GM13977 (cell line): ENCODE measurements around the gene HTR3C.

ENCODE experiments used
- DNase-seq: peaks from one replicate; pipeline ENCODE4 v3.0.0; 2012; ENCODE audit warnings: low spot score
- CTCF ChIP-seq: IDR thresholded peaks from 2 replicates; pipeline ENCODE4 v1.5.1; 2012; ENCODE audit warnings: mild to moderate bottlenecking, control low read depth; ENCODE audit not compliant: insufficient read depth; ENCODE audit errors: extremely low read depth, missing control alignments
- in situ Hi-C: fragments of 300-500 bp; cut with MboI; formaldehyde crosslinking; loops from one replicate; pipeline ENCODE4 v1.12.0; 2022; ENCODE audit warnings: low sequenced_read_pairs, low pct_unique_long_range_greater_than_20kb, mixed read lengths, inconsistent platforms; ENCODE audit not compliant: unreplicated experiment

The HTR3C gene

GRCh38 chr3:184082034-184082433 lies 29.2 kb downstream of the HTR3C start:
- in situ Hi-C loops, result no loop called here
- TF ChIP-seq CTCF, result no peak
- DNase-seq, result no peak

DNA sequence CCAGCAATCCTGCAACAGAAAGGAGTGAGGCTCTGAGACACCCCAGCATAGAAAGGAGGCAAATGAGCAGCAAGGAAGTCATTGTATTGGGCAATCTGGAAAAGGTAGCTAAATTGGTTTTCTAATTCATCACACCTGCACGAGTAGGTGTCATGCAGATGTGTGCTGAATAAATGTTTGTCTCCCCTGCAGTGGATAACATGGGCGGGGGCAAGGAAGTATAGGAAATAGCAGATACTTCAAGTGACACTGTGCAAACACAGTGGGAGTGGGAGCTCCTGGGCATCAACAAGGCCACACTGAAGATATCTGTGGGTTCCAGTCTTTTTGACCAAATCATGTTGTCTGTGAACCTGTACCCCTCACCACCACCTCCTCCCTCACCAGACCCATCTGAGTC lies 29.6 kb downstream of the HTR3C start:
- DNase-seq, result no peak
- in situ Hi-C loops, result no loop called here
- no peak for TF ChIP-seq CTCF

GRCh38 chr3:184085389-184085852 lies 32.6 kb downstream of the HTR3C start:
- TF ChIP-seq CTCF, result no peak
- in situ Hi-C loops, result no loop called here
- DNase-seq, result no peak

DNA sequence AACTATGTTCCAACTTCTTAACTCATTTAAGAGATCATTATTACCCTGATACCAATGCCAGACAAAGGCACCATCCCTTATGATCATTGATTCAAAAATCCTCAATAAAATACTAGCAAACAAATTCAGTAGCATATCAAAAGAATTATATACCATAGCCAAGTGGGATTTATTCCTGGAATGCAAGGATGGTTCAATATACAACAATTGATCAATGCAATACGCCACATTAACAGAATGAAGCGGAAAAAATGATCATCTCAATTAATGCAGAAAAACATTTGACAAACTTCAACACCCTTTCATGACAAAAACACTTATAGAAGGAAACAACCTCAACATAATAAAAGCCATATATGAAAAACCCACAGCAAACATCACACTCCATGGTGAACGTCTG lies 39.4 kb downstream of the HTR3C start:
- in situ Hi-C loops, result no loop called here
- no peak for TF ChIP-seq CTCF
- DNase-seq, result no peak

GRCh38 chr3:184096811-184097383 lies 44.0 kb downstream of the HTR3C start, which contains the start of gene HTR3E:
Gene HTR3E (plus strand): TSS chr3:184097064. CDS start chr3:184097530, 466 bp downstream.
- TF ChIP-seq CTCF, result no peak
- no peak for DNase-seq
- in situ Hi-C loops, result no loop called here

GRCh38 chr3:184097556-184097955 lies 44.7 kb downstream of the HTR3C start:
- no peak for DNase-seq
- in situ Hi-C loops, result no loop called here
- TF ChIP-seq CTCF, result no peak
